Measurements from ENCODE around the gene SNX10.
A peak's percentile ranks its signal among the peaks of the same experiment; 100 is the strongest.
"Not testable (repeated sequence)": the region's sequence is repeated elsewhere in the genome, so short reads cannot be mapped to it uniquely, and the experiment has no call there.

The SNX10 gene, protein sequence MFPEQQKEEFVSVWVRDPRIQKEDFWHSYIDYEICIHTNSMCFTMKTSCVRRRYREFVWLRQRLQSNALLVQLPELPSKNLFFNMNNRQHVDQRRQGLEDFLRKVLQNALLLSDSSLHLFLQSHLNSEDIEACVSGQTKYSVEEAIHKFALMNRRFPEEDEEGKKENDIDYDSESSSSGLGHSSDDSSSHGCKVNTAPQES

DNA sequence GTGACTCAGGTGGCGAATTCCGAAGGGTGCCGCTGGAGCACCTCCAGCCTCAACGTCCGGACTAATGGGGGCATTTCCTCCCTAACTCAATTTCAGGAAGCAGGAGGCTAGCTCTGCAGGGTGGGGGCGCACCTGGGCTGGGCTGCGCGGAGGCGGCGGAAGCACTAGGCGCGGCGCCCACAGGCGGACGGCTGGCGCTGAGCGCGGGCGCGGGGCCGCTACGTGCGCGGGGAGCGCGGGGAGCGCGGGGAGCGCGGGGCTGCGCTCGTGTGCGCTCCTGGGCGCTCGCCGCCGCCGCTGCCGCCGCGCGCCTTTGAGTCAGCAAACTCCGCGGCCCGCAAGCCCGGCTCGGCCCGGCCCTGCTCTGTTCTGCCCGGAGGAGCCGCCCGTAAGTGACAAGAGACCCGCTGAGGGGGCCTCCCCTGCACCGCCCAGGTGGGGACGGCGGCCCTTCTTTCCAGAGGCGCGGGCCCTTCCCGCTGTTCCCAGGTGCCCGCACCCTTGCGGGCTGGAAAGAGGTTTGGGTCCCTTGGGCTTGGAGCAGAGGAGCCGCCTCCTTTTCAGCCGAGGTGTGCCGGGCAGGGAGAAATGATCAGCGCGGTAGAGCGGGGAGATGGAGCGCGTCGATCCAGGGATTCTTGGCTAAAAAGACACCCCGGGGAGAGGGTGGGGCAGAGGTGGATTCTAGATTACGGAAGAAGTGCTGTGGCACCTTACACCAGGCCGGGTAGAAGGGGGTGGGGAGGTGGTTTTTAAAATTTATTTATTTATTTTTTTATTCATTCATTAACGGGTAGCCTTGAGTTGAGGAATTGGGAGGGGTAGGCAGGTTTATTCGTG lies at the start of gene SNX10:
SNX10 (plus strand) TSS at position 164 of the 840 bp plus-strand sequence. CDS start 54,581 bp downstream, outside the sequence.
- peak; percentile 68 for DNase-seq (ENCODE audit: low spot score)

DNA sequence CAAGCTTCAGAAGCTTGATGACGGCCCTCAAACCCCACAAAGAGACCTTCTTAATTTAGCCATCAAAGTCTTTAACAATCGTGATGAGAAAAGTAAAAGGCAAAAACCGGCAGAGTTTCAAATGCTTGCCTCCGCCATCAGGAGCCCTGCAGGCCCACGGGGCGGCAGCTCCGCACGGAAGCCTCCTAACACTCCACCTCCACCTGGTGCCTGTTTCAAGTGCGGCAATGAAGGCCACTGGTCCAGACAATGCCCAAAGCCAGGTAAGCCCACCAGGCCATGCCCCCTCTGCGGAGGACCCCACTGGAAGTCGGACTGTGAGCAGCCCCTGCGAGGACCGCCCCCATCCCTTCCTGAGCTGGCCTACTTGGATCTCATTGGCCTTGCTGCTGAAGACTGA lies 46.5 kb upstream of the SNX10 start:
- DNase-seq (ENCODE audit: low spot score) = no peak

DNA sequence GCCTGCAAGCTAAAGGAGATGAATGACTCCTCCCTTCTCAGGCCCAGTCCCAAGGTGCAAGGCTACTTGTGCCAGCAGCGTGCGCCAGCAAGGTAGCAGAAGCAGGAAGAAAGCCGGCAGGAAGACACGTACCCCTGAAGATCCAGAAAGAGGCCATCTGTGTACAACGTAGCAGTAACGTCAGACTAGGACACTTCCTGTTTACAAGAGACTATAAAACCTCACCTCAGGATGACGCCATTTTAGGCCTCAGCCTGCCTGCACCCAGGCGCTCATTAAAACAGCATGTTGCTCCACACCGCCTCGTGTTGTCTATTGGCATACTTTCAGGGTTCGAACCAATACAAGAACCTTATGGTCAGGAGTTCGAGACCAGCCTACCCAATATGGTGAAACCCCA lies 41.4 kb upstream of the SNX10 start:
- no peak for DNase-seq (ENCODE audit: low spot score)

DNA sequence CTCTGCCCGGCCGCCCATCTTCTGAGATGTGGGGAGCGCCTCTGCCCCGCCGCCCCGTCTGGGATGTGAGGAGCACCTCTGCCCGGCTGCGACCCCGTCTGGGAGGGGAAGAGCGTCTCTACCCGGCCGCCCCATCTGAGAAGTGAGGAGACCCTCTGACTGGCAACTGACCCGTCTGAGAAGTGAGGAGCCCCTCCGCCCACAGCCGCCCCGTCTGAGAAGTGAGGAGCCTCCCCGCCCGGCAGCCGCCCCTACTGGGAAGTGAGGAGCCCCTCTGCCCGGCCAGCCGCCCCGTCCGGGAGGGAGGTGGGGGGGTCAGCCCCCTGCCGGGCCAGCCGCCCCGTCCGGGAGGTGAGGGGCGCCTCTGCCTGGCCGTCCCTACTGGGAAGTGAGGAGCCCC lies 29.8 kb upstream of the SNX10 start:
- DNase-seq (ENCODE audit: low spot score) = not testable (repeated sequence)

DNA sequence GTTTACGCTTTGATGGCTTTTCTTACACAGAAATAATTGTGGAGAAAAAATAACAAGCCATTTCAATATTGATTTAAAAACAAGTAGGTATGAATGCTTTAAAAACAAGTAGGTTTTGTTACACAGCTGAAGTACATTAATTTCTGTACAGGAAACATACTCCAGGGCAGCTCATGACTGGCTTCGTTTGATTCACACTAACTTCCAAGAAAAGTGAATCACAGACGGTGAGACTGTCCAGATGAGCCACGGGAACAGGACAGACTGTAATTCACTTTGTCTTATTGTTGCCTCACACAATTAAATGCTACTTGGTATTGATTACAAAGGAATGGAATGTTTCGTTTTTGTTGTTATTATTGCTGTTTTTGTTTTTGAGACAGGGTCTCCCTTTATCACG lies 26.6 kb upstream of the SNX10 start:
- no peak for DNase-seq (ENCODE audit: low spot score)

DNA sequence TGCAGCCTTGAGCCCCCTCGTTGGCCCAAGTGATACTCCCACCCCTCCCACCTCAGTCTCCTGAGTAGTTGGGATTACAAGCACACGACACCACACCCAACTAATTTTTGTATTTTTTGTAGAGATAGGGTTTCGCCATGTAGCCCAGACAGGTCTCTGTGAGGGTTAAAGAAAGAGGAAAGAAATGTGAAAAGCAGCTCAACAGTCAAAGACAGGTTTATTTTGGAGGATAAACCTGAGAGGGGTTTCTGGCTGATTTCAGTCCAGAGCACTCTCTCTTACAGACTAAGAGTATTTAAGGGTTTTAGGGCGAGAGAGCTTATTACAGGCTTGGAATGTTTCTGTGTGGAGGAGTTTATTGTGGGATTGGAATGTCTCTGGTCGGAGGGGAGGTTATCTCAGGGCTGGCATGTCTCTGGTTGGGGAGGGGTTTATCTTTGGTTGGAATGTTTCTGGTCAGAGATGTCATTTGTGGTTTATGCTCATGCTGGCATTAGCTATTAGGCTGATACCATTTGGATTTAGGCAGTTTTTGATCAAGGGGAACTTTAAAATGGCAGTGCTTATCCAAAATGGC lies 26.1 kb upstream of the SNX10 start:
- no peak for DNase-seq (ENCODE audit: low spot score)

DNA sequence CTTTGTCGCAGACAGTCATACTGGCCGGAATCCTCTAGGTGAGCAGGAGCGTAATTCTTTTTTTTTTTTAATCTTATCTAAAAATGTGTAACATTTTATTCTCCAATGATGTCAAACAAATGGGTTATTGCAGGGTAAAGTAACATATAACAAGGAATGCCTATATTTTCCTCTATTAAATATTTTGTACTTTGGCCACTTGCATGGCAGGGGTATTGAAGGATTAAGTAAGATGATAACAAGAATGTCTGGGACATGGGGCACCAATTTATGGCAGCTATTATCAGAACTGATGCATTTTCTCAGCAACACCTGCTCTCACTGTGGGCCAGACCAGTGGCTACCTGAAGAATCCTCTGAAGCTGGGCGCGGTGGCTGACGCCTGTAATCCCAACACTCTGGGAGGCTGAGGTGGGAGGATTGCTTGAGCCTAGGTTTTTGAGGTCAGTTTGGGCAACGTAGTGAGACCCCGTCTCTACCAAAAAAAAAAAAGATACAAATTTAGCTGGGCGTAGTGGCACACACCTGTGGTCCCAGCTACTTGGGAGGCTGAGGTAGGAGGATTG lies 24.0 kb upstream of the SNX10 start:
- no peak for DNase-seq (ENCODE audit: low spot score)

DNA sequence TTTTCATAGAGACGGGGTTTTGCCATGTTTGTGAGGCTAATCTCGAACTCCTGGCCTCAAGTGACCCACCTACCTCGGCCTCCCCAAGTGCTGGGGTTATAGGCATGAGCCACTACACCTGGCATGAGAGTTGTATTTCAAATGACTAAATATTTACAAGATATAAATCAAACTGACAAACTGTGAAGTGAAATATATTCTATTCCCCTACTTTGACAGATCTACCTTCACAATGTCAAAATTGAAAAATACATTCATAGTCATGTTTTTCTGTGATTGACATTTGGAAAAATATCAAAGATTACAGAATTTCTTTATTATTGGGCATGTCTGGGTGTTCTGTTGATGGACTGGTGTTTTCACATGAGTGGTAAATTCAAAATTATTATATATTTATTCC lies 16.4 kb upstream of the SNX10 start:
- no peak for DNase-seq (ENCODE audit: low spot score)

DNA sequence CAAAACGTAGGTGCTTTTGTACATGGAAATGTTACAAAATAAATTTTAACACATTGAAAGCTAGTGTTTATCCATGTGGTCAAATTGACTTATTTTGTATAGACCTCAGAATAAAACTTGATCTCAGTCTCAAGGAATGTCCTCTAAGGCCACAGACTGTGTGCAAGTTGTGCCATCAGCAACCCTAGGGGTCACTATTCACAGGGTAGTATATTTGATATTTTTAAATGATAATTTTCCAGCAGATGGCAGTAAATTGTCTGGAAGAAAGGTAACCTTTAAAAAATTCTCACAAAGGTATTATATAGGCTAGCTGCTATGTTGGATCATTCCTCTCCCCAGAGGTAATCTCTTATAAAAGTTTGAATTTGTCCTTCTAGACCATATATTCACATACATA lies 12.9 kb upstream of the SNX10 start:
- DNase-seq (ENCODE audit: low spot score) = no peak

DNA sequence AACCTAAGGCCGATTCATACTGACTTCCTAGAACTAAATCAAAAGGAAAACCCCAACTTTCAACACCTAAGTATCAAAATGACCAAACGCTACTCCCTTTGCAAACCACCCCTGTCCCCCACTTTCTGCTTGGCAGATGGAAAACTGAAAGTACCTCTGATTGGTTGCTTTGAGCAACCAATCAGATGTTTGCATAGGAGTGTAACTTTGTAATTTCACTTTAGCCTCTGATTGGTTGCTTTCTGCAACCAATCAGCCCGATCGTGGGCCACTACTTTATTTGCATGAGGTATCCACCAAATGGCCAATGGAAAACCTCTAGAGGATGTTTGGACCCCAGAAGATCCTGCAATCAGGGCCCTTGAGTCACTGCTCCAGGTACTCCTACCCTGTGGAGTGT lies 12.3 kb upstream of the SNX10 start:
- DNase-seq (ENCODE audit: low spot score) = no peak

DNA sequence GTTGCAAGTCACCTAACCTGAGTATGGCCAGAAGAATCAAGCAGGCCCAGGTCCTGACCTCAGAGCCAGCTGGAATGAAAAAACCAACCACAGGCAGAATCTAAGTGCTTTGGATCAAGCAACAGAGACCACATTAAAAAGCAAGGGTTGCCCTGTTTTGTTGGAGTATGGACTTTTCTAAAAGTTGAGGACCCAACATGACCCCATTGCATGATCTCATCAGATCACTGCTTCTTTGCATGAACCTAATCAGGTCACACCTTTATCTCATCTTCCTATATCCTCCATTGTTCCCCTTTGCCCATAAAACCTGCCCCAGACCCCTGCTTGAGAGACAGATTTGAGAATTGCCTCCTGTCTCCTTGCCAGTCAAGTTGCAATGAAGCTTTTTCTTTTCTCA lies 11.6 kb upstream of the SNX10 start:
- DNase-seq (ENCODE audit: low spot score) = no peak

DNA sequence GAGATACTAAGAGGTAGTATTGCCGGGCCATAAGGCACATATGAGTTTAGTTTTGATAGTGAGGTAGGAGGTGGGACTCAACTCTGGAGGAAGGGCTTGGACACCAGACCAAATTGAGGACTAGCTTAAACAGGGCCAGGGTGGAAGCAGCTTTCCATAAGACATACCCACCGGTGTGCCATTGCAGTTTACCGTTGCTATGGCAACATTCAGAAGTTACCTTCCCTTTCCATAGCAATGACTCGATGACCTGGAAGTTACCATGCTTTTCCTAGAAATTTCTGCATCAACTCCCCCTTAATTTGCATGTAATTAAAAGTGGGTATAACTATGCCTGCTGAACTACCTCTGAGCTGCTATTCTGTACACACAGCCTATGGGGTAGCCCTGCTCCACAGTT lies 10.9 kb upstream of the SNX10 start:
- no peak for DNase-seq (ENCODE audit: low spot score)

DNA sequence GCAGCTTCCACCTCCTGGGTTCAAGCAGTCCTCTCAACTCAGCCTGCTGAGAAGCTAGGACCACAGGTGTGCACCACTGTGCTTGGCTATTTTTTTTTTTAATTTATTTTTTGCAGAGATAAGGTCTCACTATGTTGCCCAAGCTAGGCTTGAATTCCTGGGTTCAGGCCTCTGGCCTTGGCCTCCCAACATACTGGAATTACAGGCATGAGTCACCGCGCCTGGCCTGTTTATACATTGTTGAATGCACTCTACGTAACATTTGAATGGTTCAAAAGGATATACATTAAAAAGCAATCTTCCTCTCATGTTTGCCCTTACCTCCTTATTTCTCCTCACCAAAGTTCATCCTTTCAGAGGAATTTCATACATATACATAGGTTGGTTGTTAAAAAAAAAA lies 7.2 kb upstream of the SNX10 start:
- no peak for DNase-seq (ENCODE audit: low spot score)

DNA sequence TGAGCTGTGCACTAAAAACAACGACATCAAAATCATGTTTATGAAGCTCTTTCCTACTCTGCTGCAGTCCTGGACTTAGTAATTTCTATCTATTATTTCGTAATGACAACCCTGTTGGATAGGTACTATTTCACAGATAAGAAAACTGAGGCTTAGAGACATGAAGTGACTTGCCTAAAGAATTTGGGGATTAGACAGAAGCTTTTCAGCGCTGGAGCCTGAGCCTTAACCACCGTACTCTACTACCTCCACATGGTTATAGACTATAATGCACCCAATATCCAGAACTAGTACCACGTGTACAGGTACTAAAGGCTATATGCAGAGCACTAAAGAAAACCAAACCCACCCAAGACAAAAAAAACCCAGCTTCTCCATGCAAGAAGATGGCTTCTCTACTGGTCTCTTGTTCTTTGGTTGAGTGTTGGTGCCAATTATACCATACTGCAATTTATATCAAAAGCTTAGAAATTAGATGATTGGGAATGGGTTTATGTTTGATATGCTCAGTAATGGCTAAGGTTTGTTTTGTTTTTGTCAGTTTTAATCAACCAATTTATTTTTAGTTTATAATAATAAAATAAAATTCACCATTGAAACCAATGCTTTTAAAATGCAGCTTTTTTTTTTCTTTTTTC lies 6.5 kb upstream of the SNX10 start:
- peak; percentile 42 for DNase-seq (ENCODE audit: low spot score)

DNA sequence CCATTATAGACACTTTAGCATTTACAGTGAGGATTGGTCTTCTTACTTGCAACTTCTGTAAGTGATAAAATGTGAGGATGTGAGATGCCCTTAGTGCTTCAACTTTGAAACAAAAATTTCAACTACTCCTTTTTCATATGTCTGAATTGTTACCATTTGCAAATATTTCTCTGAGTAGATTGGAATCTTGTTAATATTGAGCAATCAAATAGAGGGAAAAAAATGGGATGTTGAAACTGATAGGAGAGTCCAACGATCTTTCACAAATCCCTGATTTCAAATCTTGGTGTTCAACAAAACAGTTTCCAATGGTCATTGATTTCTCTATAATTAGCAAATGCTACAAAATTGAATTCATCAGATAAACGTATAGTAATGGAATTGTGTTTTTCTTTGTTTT lies 5.5 kb upstream of the SNX10 start:
- DNase-seq (ENCODE audit: low spot score) = no peak

DNA sequence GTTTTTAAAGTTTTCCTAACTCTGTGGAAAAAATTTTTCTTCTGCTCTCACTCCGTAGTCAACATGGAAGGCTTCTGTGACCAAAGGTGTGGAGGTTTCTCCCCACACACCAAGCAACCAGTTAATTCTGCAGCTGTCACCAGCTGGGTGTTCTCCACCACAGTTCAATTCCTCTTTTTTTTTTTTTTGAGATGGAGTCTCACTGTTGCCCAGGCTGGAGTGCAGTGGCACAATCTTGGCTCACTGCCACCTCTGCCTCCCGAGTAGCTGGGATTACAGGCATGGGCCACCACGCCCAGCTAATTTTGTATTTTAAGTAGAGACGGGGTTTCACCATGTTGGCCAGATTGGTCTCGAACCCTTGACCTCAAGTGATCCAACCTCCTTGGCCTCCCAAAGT lies 3.5 kb upstream of the SNX10 start:
- not testable (repeated sequence) for DNase-seq (ENCODE audit: low spot score)

DNA sequence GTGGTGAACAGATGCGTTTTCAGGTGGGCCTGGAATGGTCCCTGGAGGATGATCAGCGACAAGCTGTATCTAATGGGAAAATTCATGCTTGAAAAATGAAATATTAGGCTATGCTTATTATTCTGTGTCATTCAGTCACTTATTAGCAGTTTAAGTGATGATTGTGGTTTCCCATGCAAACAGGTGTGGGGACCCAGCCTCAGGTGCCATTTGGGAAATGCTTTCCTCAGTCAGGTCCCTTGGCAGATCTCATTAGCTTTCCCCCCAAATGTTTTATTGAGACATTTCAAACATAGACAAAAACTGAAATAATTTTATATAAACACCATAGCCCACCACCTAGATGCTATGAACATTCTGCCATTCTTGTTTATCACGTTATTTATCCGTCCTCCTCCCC lies 411 bp upstream of the SNX10 start:
- no peak for DNase-seq (ENCODE audit: low spot score)

DNA sequence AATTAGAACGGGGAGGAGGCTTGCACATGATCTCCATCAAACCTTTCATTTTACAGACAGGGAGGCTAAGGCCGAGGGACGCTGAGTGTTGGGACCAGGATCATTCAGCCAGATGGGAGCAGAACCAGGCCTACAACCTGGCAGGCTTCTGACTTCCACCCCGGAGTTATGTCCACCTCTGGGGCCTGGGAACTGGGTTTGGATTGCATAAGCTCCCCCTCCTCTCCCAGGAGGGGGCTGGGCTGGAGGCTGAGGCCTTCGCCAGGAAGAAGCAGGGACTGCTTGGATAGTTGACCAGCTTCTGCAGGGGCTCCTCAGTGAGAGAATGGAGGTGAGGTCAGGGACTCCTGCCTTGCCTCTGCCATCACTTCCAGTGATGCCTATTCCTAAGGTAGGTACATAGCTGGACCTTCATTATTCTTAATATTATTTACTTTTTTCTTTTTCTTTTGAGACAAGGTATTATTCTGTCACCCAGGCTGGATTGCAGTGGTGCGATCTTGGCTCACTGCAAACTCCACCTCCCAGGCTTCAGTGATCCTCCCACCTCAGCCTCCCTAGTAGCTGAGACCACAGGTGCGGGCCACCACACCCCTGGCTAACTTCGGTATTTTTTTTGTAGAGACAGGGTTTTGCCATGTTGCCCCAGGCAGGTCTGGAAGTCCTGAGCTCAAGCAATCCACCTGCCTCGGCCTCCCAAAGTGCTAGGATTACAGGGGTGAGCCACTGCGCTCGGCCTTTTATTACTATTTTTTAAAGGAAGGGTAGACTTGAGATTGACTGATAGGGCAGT lies 1.3 kb downstream of the SNX10 start:
- DNase-seq (ENCODE audit: low spot score) = peak; percentile 23

DNA sequence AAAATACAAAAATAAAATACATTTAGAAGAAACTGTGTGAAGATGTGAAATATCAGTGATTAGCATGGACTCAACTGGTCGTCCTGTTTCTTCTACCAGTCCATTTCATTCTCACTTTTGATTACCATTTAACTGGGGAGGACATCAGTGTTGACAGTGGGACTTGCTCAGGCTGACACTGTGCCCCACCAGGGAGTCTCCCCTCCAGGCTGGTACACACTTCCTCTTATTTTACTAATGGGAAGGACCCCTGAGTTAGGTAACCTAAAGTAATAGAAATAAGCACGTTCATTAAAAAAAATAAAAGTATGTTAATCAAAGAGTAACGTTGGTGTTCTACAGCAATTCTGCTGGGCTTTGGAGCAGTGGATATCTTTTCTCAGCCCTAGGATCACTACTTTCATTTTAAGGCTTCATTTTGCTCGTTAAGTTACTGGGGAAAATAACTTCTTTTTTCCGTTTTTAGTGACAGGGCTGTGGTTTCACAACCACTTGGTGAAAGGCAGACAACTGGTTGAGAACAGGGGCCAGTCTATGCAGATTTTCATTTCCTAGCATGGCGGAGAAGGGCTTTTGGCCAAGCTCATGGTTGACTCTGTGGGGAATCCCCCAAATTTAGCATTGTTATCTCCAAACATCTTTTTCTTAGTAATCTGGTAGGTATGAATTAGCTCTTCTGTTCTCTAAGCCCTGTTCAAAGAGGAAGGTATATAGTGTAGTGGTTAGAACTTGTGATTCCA lies 2.1 kb downstream of the SNX10 start:
- no peak for DNase-seq (ENCODE audit: low spot score)

DNA sequence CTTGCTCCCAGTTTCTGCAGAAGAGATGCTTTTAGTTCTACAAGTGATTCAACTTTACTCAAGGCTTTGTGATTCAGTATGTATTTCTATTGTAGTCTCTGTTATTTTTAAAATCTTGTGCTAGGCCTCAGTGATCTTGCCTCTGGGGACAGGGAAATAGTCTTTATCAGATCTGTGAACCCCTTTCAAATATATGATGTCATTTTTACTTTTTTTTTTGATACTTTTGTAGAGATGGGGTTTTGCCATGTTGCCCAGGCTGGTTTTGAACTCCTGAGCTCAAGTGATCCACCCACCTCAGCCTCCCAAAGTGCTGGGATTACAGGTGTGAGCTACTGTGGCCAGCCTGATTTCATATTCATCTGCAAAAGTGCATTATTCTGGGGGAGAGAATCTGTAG lies 3.4 kb downstream of the SNX10 start:
- no peak for DNase-seq (ENCODE audit: low spot score)

DNA sequence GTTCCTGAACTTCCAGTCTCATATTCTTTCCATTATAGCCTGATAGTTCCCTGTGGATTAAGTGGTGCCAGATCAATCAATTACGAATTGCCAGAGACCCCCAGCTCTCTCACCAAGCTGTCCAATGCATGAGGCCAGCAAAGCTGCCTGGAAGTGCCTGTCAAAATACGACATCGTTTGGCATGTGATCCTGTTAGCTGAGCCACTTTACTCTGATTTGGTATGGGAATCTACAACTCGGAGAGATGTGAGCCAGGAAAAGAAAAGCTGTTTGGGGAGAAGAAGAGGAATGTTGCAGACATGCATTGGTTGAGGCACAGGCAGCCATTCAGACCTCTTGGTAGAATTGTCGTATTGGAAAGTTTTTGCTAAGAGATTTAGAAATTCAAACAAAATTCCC lies 3.9 kb downstream of the SNX10 start:
- no peak for DNase-seq (ENCODE audit: low spot score)
